OCI-LY3 (cell line): ENCODE results near the gene TMEM87B.
"Not testable (repeated sequence)": the region's sequence is repeated elsewhere in the genome, so short reads cannot be mapped to it uniquely, and the experiment has no call there.

ENCODE experiments used
- H2AFZ ChIP-seq: fragments of 200-600, 300-600 bp; shearing (Covaris generic); 2 replicates; pipeline ENCODE4 v1.6.0; 2014; ENCODE audit warnings: antibody characterized with exemption, low read depth, low read length
- H3K27ac ChIP-seq: fragments of 200-600, 300-600 bp; sonication (generic); 2 replicates; pipeline ENCODE4 v1.5.1; 2014; ENCODE audit warnings: mild to moderate bottlenecking, low read length, moderate library complexity, mixed read lengths
- H3K27me3 ChIP-seq: fragments of 200-600, 300-600 bp; sonication (generic); 2 replicates; pipeline ENCODE4 v1.6.1; 2014; ENCODE audit warnings: low read depth, low read length, mixed read lengths
- H3K36me3 ChIP-seq: fragments of 200-600, 300-600 bp; sonication (generic); replicated peaks from 2 replicates; pipeline ENCODE3; 2014; ENCODE audit warnings: low read depth, low read length, mixed read lengths
- H3K4me1 ChIP-seq: fragments of 300-600, 200-600 bp; sonication (generic); 2 replicates; pipeline ENCODE4 v1.6.1; 2014; ENCODE audit warnings: low read length, mixed read lengths
- H3K4me2 ChIP-seq: fragments of 200-600, 300-600 bp; sonication (generic); 2 replicates; pipeline ENCODE4 v1.6.1; 2014; ENCODE audit warnings: low read length, mixed read lengths
- H3K4me3 ChIP-seq: fragments of 300-600, 200-600 bp; sonication (generic); 2 replicates; pipeline ENCODE4 v1.5.1; 2014; ENCODE audit warnings: antibody characterized with exemption, mild to moderate bottlenecking, low read length, moderate library complexity
- H3K79me2 ChIP-seq: fragments of 300-600, 200-600 bp; shearing (Covaris generic); 2 replicates; pipeline ENCODE4 v1.6.1; 2014; ENCODE audit warnings: mild to moderate bottlenecking, low read length, mixed read lengths
- H3K9ac ChIP-seq: fragments of 300-600, 200-600 bp; shearing (Covaris generic); 2 replicates; pipeline ENCODE4 v1.6.0; 2014; ENCODE audit warnings: mild to moderate bottlenecking, low read length, moderate library complexity
- H3K9me3 ChIP-seq: fragments of 200-600, 300-600 bp; shearing (Covaris generic); 2 replicates; pipeline ENCODE4 v1.6.1; 2014; ENCODE audit warnings: low read length, mixed read lengths; ENCODE audit not compliant: insufficient read depth
- H4K20me1 ChIP-seq: fragments of 200-600, 300-600 bp; sonication (generic); 2 replicates; pipeline ENCODE4 v1.6.1; 2016; ENCODE audit warnings: low read length, mixed read lengths; ENCODE audit not compliant: insufficient read depth
- CTCF ChIP-seq: fragments of 200-600, 300-600 bp; sonication (generic); IDR thresholded peaks from 2 replicates; pipeline ENCODE4 v1.5.1; 2014; ENCODE audit warnings: antibody characterized with exemption, low read length, low read depth
- EZH2phosphoT487 ChIP-seq: fragments of 200-600 bp; shearing (Covaris generic); IDR thresholded peaks from 2 replicates; pipeline ENCODE4 v1.6.1; 2018; ENCODE audit warnings: antibody characterized with exemption, mixed run types, low read depth

TMEM87B gene

GRCh38 chr2:112033600-112033999 lies 21.5 kb upstream of the TMEM87B start:
- Histone ChIP-seq H3K79me2 (no peaks in the 10 kb centered on the region), H3K4me2 (no peak overlapping the region), H3K27me3 (no peaks in the 10 kb centered on the region), H3K9me3 (no peaks in the 10 kb centered on the region), H3K9ac (no peak overlapping the region), H4K20me1 (no peaks in the 10 kb centered on the region), H3K36me3 (no peaks in the 10 kb centered on the region), H3K4me1 (no peaks in the 10 kb centered on the region), H3K4me3 (no peak overlapping the region), H3K27ac (no peak overlapping the region), H2AFZ (no peak overlapping the region)
- TF ChIP-seq EZH2phosphoT487 = no peak
- TF ChIP-seq CTCF = no peak

GRCh38 chr2:112034924-112035323 lies 20.1 kb upstream of the TMEM87B start:
- H3K9ac ChIP-seq = no peak overlapping the region
- TF ChIP-seq EZH2phosphoT487 (no peak), CTCF (no peak)
- H3K36me3 ChIP-seq = no peaks in the 10 kb centered on the region
- H3K27me3 ChIP-seq = no peaks in the 10 kb centered on the region
- H3K9me3 ChIP-seq = no peaks in the 10 kb centered on the region
- H3K27ac ChIP-seq = no peak overlapping the region
- H3K4me3 ChIP-seq = no peak overlapping the region
- H2AFZ ChIP-seq = no peak overlapping the region
- H3K4me2 ChIP-seq = no peak overlapping the region
- H3K4me1 ChIP-seq = no peaks in the 10 kb centered on the region
- no peaks in the 10 kb centered on the region for H4K20me1 ChIP-seq
- H3K79me2 ChIP-seq = no peaks in the 10 kb centered on the region

GRCh38 chr2:112035786-112036185 lies 19.3 kb upstream of the TMEM87B start:
- Histone ChIP-seq H3K27ac (no peak overlapping the region), H3K4me1 (no peaks in the 10 kb centered on the region)

GRCh38 chr2:112039556-112039955 lies 15.5 kb upstream of the TMEM87B start:
- H4K20me1 ChIP-seq, H3K36me3 ChIP-seq, H3K9me3 ChIP-seq, H3K4me1 ChIP-seq, H3K27me3 ChIP-seq, H2AFZ ChIP-seq, H3K4me3 ChIP-seq, H3K27ac ChIP-seq, H3K4me2 ChIP-seq, H3K9ac ChIP-seq, H3K79me2 ChIP-seq: not testable (repeated sequence)

More at GRCh38 chr2:112035786-112036185, 19.3 kb upstream of the TMEM87B start:
- Histone ChIP-seq H3K4me3 (no peak overlapping the region), H3K36me3 (no peaks in the 10 kb centered on the region), H3K27me3 (no peaks in the 10 kb centered on the region), H3K9me3 (no peaks in the 10 kb centered on the region), H3K4me2 (no peak overlapping the region), H4K20me1 (no peaks in the 10 kb centered on the region), H2AFZ (no peak overlapping the region), H3K79me2 (no peaks in the 10 kb centered on the region), H3K9ac (no peak overlapping the region)
- no peak for TF ChIP-seq EZH2phosphoT487
- TF ChIP-seq CTCF = no peak

- not testable (repeated sequence) for H2AFZ ChIP-seq, H3K4me3 ChIP-seq, H3K36me3 ChIP-seq, H3K9me3 ChIP-seq, H3K27ac ChIP-seq, H3K4me1 ChIP-seq, H3K79me2 ChIP-seq, H3K27me3 ChIP-seq, H3K9ac ChIP-seq, H4K20me1 ChIP-seq, H3K4me2 ChIP-seq
Measured at GRCh38 chr2:112040066-112040465, 15.0 kb upstream of the TMEM87B start.

GRCh38 chr2:112041460-112041859 lies 13.6 kb upstream of the TMEM87B start:
- H3K4me2 ChIP-seq, H3K9ac ChIP-seq, H3K4me1 ChIP-seq, H4K20me1 ChIP-seq, H3K4me3 ChIP-seq, H3K79me2 ChIP-seq, H3K9me3 ChIP-seq, H3K36me3 ChIP-seq, H3K27me3 ChIP-seq, H3K27ac ChIP-seq, H2AFZ ChIP-seq: not testable (repeated sequence)
